GM21360 (cell line): ENCODE measurements around the gene SLC18A3.
A peak's percentile ranks its signal among the peaks of the same experiment; 100 is the strongest.

ENCODE experiments used
- ATAC-seq: cut with Tn5 transposase; IDR thresholded peaks from one replicate; pipeline ENCODE4 v1.9.1; 2021; ENCODE audit warnings: mild to moderate bottlenecking, moderate library complexity; ENCODE audit not compliant: unreplicated experiment

SLC18A3 gene

GRCh38 chr10:49595713-49596492, 14.2 kb upstream of the SLC18A3 start:
- ATAC-seq, result no peak

GRCh38 chr10:49596493-49596809, 13.7 kb upstream of the SLC18A3 start:
- ATAC-seq, result no peak

- ATAC-seq, result no peak
These were observed 13.3 kb upstream of the SLC18A3 start for GRCh38 chr10:49596836-49597235.

- ATAC-seq, result no peak
These were observed 12.5 kb upstream of the SLC18A3 start for GRCh38 chr10:49597426-49598163.

- ATAC-seq, result no peak
These were observed 11.8 kb upstream of the SLC18A3 start for GRCh38 chr10:49598164-49598856.

GRCh38 chr10:49598986-49599385, 11.1 kb upstream of the SLC18A3 start:
- no peak for ATAC-seq

GRCh38 chr10:49599546-49599945, 10.6 kb upstream of the SLC18A3 start:
- no peak for ATAC-seq

GRCh38 chr10:49600046-49600445, 10.1 kb upstream of the SLC18A3 start:
- no peak for ATAC-seq

- no peak for ATAC-seq
These were observed 9.2 kb upstream of the SLC18A3 start for GRCh38 chr10:49600781-49601400.

GRCh38 chr10:49601857-49602256, 8.3 kb upstream of the SLC18A3 start:
- ATAC-seq, result no peak

- ATAC-seq, result no peak
These were observed 7.6 kb upstream of the SLC18A3 start for GRCh38 chr10:49602380-49603023.

GRCh38 chr10:49605216-49605938, 4.7 kb upstream of the SLC18A3 start:
- no peak for ATAC-seq

- no peak for ATAC-seq
These were observed 4.1 kb upstream of the SLC18A3 start for GRCh38 chr10:49605939-49606509.

GRCh38 chr10:49606981-49607535, 3.1 kb upstream of the SLC18A3 start:
- peak; percentile 64 for ATAC-seq

- ATAC-seq, result no peak
These were observed 1.7 kb upstream of the SLC18A3 start for GRCh38 chr10:49608166-49609005.

- ATAC-seq, result no peak
These were observed 1.2 kb upstream of the SLC18A3 start for GRCh38 chr10:49609006-49609282.

GRCh38 chr10:49609283-49610113, 612 bp upstream of the SLC18A3 start:
- no peak for ATAC-seq
